Left colon (tissue), 2 donors: ENCODE measurements around the gene TOM1L2. TPM values are rescaled to one million over a fixed set of nuclear protein-coding genes. Genes with fewer than 3 reads are reported as not detected.

Source experiments
- ATAC-seq: fragments of 200-7000 bp; cut with Tn5 transposase; one replicate; pipeline ENCODE4 v1.9.1; 2020; ENCODE audit warnings: mild to moderate bottlenecking, moderate library complexity
- DNase-seq, 2 donors: peaks; one replicate each; pipeline ENCODE4 v3.0.0-alpha.2; 2020
- intact Hi-C, 2 donors: fragments of 100-400 bp; cut with DNase I in 1 of 2; cut with micrococcal nuclease in 1 of 2; formaldehyde crosslinking; loops; one replicate each; pipeline versions ENCODE4 v1.11.2 to v1.14.0; 2022; cut with DNase I, micrococcal nuclease
- long read RNA-seq: library from polyadenylated mRNA; unstranded; transcript quantifications from one replicate; pipeline ENCODE4 v2.0.0, GENCODE V29; 2021
- total RNA-seq, 2 donors: library from RNA; stranded (reverse); fragmentation: NEBNext Ultra II Directional; extraction: Animal tissue kit (Norgen Biotek cat#: 25700); gene quantifications; one replicate each; pipeline ENCODE4 v1.2.1, GENCODE V29; 2021
- donor health status: DM: no; HTN: no; CAD: no.
- donor health status: DM: yes; HTN: yes; CAD: no.

Gene TOM1L2
- 10 to 100 TPM; 55.5 to 72.9 TPM for total RNA-seq
- long read RNA-seq, partial matches to known transcripts = 1 of 28 reads
- long read RNA-seq, other reads (novel, unspliced or antisense) = 24 of 28 reads

- peak; percentile 100 for DNase-seq
- peak; percentile 92 for ATAC-seq
- intact Hi-C loops = no loop called here
Measured at GRCh38 chr17:17972126-17972951, at the start of gene TOM1L2, which contains the start of gene DRC3. Gene TOM1L2 (minus strand): TSS chr17:17972400. CDS start chr17:17972313, 87 bp downstream. Gene DRC3 (plus strand): TSS chr17:17972862. CDS start chr17:17977599, 4,737 bp downstream.

GRCh38 chr17:18021372-18021771 is 49.2 kb upstream of the TOM1L2 start:
- intact Hi-C loops = no loop called here
- no peak for ATAC-seq
- DNase-seq = no peak

- intact Hi-C loops = no loop called here
- DNase-seq (no peak), ATAC-seq (no peak)
Measured at GRCh38 chr17:18020971-18021370, 48.8 kb upstream of the TOM1L2 start.

GRCh38 chr17:18019838-18020154 is 47.6 kb upstream of the TOM1L2 start:
- DNase-seq (no peak), ATAC-seq (no peak)
- intact Hi-C loops = no loop called here

- ATAC-seq = no peak
- intact Hi-C loops = no loop called here
- DNase-seq = no peak
Measured at GRCh38 chr17:18018411-18018921, 46.3 kb upstream of the TOM1L2 start.

- DNase-seq = no peak
- ATAC-seq = no peak
Measured at GRCh38 chr17:18017958-18018357, 45.8 kb upstream of the TOM1L2 start.

GRCh38 chr17:18016426-18016825 is 44.2 kb upstream of the TOM1L2 start:
- DNase-seq = no peak
- intact Hi-C loops = no loop called here
- ATAC-seq = no peak

More at GRCh38 chr17:18017958-18018357, 45.8 kb upstream of the TOM1L2 start:
- intact Hi-C loops = no loop called here

GRCh38 chr17:18015593-18015992 is 43.4 kb upstream of the TOM1L2 start:
- DNase-seq (no peak), ATAC-seq (no peak)
- intact Hi-C loops = no loop called here

GRCh38 chr17:18014006-18014405 is 41.8 kb upstream of the TOM1L2 start:
- intact Hi-C loops = no loop called here
- no peak for DNase-seq
- no peak for ATAC-seq

- intact Hi-C loops = no loop called here
- ATAC-seq = no peak
Measured at GRCh38 chr17:18011286-18011685, 39.1 kb upstream of the TOM1L2 start.

GRCh38 chr17:18009609-18010420 is 37.6 kb upstream of the TOM1L2 start:
- intact Hi-C loops = no loop called here
- DNase-seq (no peak), ATAC-seq (no peak)

More at GRCh38 chr17:18011286-18011685, 39.1 kb upstream of the TOM1L2 start:
- DNase-seq = no peak

GRCh38 chr17:18008496-18009268 is 36.5 kb upstream of the TOM1L2 start:
- intact Hi-C loops = no loop called here
- ATAC-seq (no peak), DNase-seq (no peak)

GRCh38 chr17:18006495-18007239 is 34.5 kb upstream of the TOM1L2 start:
- peak; percentile 82 for ATAC-seq
- intact Hi-C loops = no loop called here
- peak in 1 of 2 donors; percentile 9 for DNase-seq

GRCh38 chr17:18005496-18005895 is 33.3 kb upstream of the TOM1L2 start:
- intact Hi-C loops = no loop called here
- DNase-seq = no peak
- no peak for ATAC-seq

- intact Hi-C loops = no loop called here
- DNase-seq (no peak), ATAC-seq (peak; percentile 35)
Measured at GRCh38 chr17:18004884-18005305, 32.7 kb upstream of the TOM1L2 start.

- DNase-seq (no peak), ATAC-seq (no peak)
- intact Hi-C loops = no loop called here
Measured at GRCh38 chr17:18004345-18004744, 32.1 kb upstream of the TOM1L2 start.

GRCh38 chr17:18002171-18002570 is 30.0 kb upstream of the TOM1L2 start:
- no peak for ATAC-seq
- no peak for DNase-seq
- intact Hi-C loops = no loop called here

- ATAC-seq (peak; percentile 46), DNase-seq (no peak)
- intact Hi-C loops = no loop called here
Measured at GRCh38 chr17:18000030-18000408, 27.8 kb upstream of the TOM1L2 start.
